ENCODE results near the gene FGD3.

DNA sequence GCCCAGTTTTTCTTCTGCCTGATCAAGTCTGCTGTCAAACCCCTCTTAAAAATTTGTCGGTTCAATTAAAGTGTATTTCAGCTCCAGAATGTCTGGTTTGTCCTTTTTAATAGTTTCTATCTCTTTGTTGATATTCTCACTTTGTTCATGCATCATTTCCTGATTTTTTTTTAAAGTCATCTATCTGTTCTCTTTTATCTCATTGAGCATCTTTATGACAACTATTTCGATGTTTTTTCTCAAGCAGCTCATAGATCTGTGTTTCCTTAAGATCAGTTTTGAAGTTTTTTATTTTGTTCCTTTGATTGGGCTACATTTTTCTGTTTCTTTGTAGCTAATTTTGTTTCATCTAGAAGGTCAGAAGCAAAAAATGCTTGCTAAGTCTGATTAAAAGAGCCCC, 53.7 kb downstream of the FGD3 start:
- TF ChIP-seq, protein P1, sequence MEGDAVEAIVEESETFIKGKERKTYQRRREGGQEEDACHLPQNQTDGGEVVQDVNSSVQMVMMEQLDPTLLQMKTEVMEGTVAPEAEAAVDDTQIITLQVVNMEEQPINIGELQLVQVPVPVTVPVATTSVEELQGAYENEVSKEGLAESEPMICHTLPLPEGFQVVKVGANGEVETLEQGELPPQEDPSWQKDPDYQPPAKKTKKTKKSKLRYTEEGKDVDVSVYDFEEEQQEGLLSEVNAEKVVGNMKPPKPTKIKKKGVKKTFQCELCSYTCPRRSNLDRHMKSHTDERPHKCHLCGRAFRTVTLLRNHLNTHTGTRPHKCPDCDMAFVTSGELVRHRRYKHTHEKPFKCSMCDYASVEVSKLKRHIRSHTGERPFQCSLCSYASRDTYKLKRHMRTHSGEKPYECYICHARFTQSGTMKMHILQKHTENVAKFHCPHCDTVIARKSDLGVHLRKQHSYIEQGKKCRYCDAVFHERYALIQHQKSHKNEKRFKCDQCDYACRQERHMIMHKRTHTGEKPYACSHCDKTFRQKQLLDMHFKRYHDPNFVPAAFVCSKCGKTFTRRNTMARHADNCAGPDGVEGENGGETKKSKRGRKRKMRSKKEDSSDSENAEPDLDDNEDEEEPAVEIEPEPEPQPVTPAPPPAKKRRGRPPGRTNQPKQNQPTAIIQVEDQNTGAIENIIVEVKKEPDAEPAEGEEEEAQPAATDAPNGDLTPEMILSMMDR (IDR thresholded peaks at IDR 0.05) = no peak
- no peak for TF ChIP-seq POLR2A (IDR thresholded peaks at IDR 0.05)

Data from testis (tissue), 2 donors.